K562 (cell line): ENCODE results near the gene ZNF189. TPM values are rescaled to one million over a fixed set of nuclear protein-coding genes. Genes with fewer than 3 reads are reported as not detected.

Source experiments
- ARID3B ChIP-seq: fragments of 250-450 bp; sonication (Bioruptor Pico); IDR thresholded peaks from 2 replicates; pipeline ENCODE4 v1.4.0; 2020; ENCODE audit warnings: borderline replicate concordance
- EWSR1 ChIP-seq: fragments of 450-650 bp; IDR thresholded peaks from 2 replicates; pipeline ENCODE4 v1.6.1; 2018; ENCODE audit warnings: borderline replicate concordance, mild to moderate bottlenecking, low read depth, moderate library complexity; ENCODE audit not compliant: partially characterized antibody
- NR4A1 ChIP-seq, 2 experiments: fragments of 250-450 bp in 1 of 2; fragments of 450-650 bp in 1 of 2; sonication (Bioruptor Pico) in 1 of 2; IDR thresholded peaks; 2 replicates each; pipeline versions ENCODE4 v1.4.0 to v1.6.1; 2016 to 2020; ENCODE audit warnings: mild to moderate bottlenecking in 2 of 2, missing compliant biosample characterization in 1 of 2, missing genetic modification characterization in 1 of 2, moderate library complexity in 1 of 2
- SNIP1 ChIP-seq: fragments of 450-650 bp; IDR thresholded peaks from 2 replicates; pipeline ENCODE4 v1.7.1; 2017; ENCODE audit warnings: low read depth, mild to moderate bottlenecking
- TCFL5 ChIP-seq: fragments of 250-450 bp; sonication (Bioruptor Pico); conservative IDR thresholded peaks from 2 replicates; pipeline ENCODE4 v1.6.1; 2021; ENCODE audit warnings: mild to moderate bottlenecking, moderate library complexity, matching md5 sums
- TFAP4 ChIP-seq: sonication (generic); formaldehyde crosslinking; IDR thresholded peaks from 2 replicates; pipeline ENCODE4 v1.8.0; 2022; ENCODE audit warnings: missing genetic modification reagents, mild to moderate bottlenecking, moderate library complexity, borderline replicate concordance
- ZNF165 ChIP-seq: fragments of 250-450 bp; sonication (Bioruptor Pico); IDR thresholded peaks from 2 replicates; pipeline ENCODE4 v1.4.0; 2020; ENCODE audit warnings: borderline replicate concordance
- ZNF217 ChIP-seq: sonication (generic); formaldehyde crosslinking; IDR thresholded peaks from 2 replicates; pipeline ENCODE4 v1.8.0; 2022; ENCODE audit warnings: mild to moderate bottlenecking, missing genetic modification reagents
- ZNF316 ChIP-seq: fragments of 450-650 bp; IDR thresholded peaks from 2 replicates; pipeline ENCODE4 v1.6.1; 2016
- ZNF395 ChIP-seq: fragments of 200-800 bp; sonication (Bioruptor generic); IDR thresholded peaks from 2 replicates; pipeline ENCODE4 v1.6.1; 2017; ENCODE audit warnings: missing genetic modification characterization, missing compliant biosample characterization
- ZNF592 ChIP-seq: fragments of 450-650 bp; IDR thresholded peaks from 2 replicates; pipeline ENCODE4 v1.6.1; 2017; ENCODE audit warnings: antibody characterized with exemption, mild to moderate bottlenecking
- ZNF75A ChIP-seq: fragments of 450-650 bp; formaldehyde crosslinking; IDR thresholded peaks from 2 replicates; pipeline ENCODE4 v1.4.0; 2020; ENCODE audit warnings: mild to moderate bottlenecking
- polyA plus RNA-seq, 8 experiments: library from polyadenylated mRNA; depleted of rRNA in 4 of 8; stranded (reverse) in 5 of 8; unstranded in 3 of 8; fragments of >200 nt; fragmentation: Nextera tagmentation in 2 of 8; fragmentation: Illumina TruSeq in 1 of 8; extraction: Ambion mirVana in 2 of 8; extraction: Trizol in 1 of 8; gene quantifications; 2 replicates each; pipeline versions ENCODE4 v1.2.1 to v1.2.3, GENCODE V29; 2011 to 2014; ENCODE audit warnings: inconsistent platforms in 1 of 8, missing spikeins in 1 of 8
- total RNA-seq, 7 experiments: library from RNA; depleted of rRNA in 6 of 7; stranded (reverse); fragments of >200 nt in 6 of 7; fragmentation: Illumina TruSeq in 2 of 7; extraction: Trizol in 2 of 7; gene quantifications; 2 replicates each; pipeline versions ENCODE4 v1.2.1 to v1.2.3, GENCODE V29; 2011 to 2021; ENCODE audit warnings: low replicate concordance in 1 of 7

The ZNF189 gene
- total and polyA plus RNA-seq, 9 of the 15 experiments (the other 6 are each of a cell fraction or from before 2014, with no cell fraction given): 2.4 to 15.3 (median 6.4) TPM

- TF ChIP-seq ZNF592 (no peak), TFAP4 (no peak), ZNF165 (CRISPR knock-in tag) (no peak), TCFL5 (no peak), ZNF75A (CRISPR knock-in tag) (no peak), NR4A1 (CRISPR knock-in tag; IDR thresholded peaks at IDR 0.05) (no peak), NR4A1 (tag; IDR thresholded peaks at IDR 0.05) (no peak), ZNF395 (CRISPR knock-in tag) (no peak), ZNF316 (no peak), ARID3B (CRISPR knock-in tag) (no peak), EWSR1 (no peak), ZNF217 (no peak), SNIP1 (no peak)
- TF ChIP-seq, all 486 proteins: peak for 0
Measured at GRCh38 chr9:101359679-101360078, 39.0 kb upstream of the ZNF189 start (continued).
